GM12878 (cell line): Measurements from ENCODE around the gene MIGA2. TPM values are rescaled to one million over a fixed set of nuclear protein-coding genes. Genes with fewer than 3 reads are reported as not detected.

ENCODE experiments used
- ATAC-seq: fragments of 200-7000 bp; cut with Tn5 transposase; 3 replicates; pipeline ENCODE4 v1.9.1; 2020; ENCODE audit warnings: mild to moderate bottlenecking, moderate library complexity
- BruUV-seq: library from RNA; stranded (reverse); fragments of 400-500 nt; replicated peaks from 2 replicates; lab custom pipeline; 2021; lab: Mats Ljungman, UMichigan
- CTCF ChIA-PET: fragments of 300-600 bp; sonication (Branson Sonifier 250); formaldehyde crosslinking; extraction: SDS; loops from one replicate; lab custom pipeline; 2021; ENCODE audit warnings: inconsistent platforms; lab: Yijun Ruan, JAX
- POLR2A ChIA-PET: fragments of 350-600 bp; formaldehyde crosslinking; extraction: SDS; loops from one replicate; lab custom pipeline; 2021; ENCODE audit warnings: inconsistent platforms; lab: Charles Lee
- RAD21 ChIA-PET: fragments of 300-600 bp; sonication (Branson Sonifier 250); formaldehyde crosslinking; loops from one replicate; lab custom pipeline; 2023; ENCODE audit warnings: antibody characterized with exemption; ENCODE audit not compliant: unreplicated experiment; lab: Charles Lee
- SMC1A ChIA-PET: fragments of 300-600 bp; sonication (Branson Sonifier 250); formaldehyde crosslinking; loops from one replicate; lab custom pipeline; 2023; ENCODE audit not compliant: unreplicated experiment, uncharacterized antibody; lab: Charles Lee
- DNase-seq: peaks from one replicate; pipeline ENCODE4 v3.0.0-alpha.2; 2011; ENCODE audit warnings: low read depth, low spot score
- FAIRE-seq: peaks from 3 replicates; lab custom pipeline; 2011; peaks lifted over from hg19 to GRCh38; lab: Jason Lieb, UNC
- H2AFZ ChIP-seq: 2 replicates; pipeline ENCODE4 v1.6.0; 2011; ENCODE audit warnings: low read depth, low read length, control low read depth; ENCODE audit not compliant: control insufficient read depth
- H3K27ac ChIP-seq: 2 replicates; pipeline ENCODE4 v1.5.1; 2011; ENCODE audit warnings: control low read depth; ENCODE audit not compliant: control insufficient read depth, insufficient read depth
- H3K27me3 ChIP-seq, 2 experiments: replicated peaks in 1 of 2; 2 replicates each; pipeline versions ENCODE4 v1.6.0 to v1.6.1; 2011; ENCODE audit warnings: low read length in 1 of 2; ENCODE audit not compliant: control insufficient read depth in 2 of 2, insufficient read depth in 2 of 2
- H3K36me3 ChIP-seq, 2 experiments: 2 replicates each; pipeline ENCODE4 v1.5.1; 2011; ENCODE audit warnings: low read length in 1 of 2; ENCODE audit not compliant: control insufficient read depth in 2 of 2, insufficient read depth in 2 of 2
- H3K4me1 ChIP-seq: 2 replicates; pipeline ENCODE4 v1.6.1; 2011; ENCODE audit warnings: mild to moderate bottlenecking, low read length, moderate library complexity, mixed read lengths; ENCODE audit not compliant: control insufficient read depth, insufficient read depth
- H3K4me2 ChIP-seq: 2 replicates; pipeline ENCODE4 v1.6.0; 2011; ENCODE audit warnings: control low read depth; ENCODE audit not compliant: control insufficient read depth, insufficient read depth
- H3K4me3 ChIP-seq: fragments of 200-600 bp; sonication (generic); 2 replicates; pipeline ENCODE4 v1.5.1; 2016
- H3K79me2 ChIP-seq: 2 replicates; pipeline ENCODE4 v1.6.0; 2011; ENCODE audit warnings: low read length; ENCODE audit not compliant: control insufficient read depth, insufficient read depth
- H3K9ac ChIP-seq: 2 replicates; pipeline ENCODE4 v1.8.0; 2011; ENCODE audit warnings: low read length, control low read depth, mixed read lengths; ENCODE audit not compliant: control insufficient read depth, insufficient read depth
- H3K9me3 ChIP-seq: replicated peaks from 3 replicates; pipeline ENCODE4 v1.5.1; 2011; ENCODE audit warnings: mild to moderate bottlenecking, low read length; ENCODE audit not compliant: control insufficient read depth, insufficient read depth
- H4K20me1 ChIP-seq: 2 replicates; pipeline ENCODE4 v1.6.0; 2011; ENCODE audit not compliant: control insufficient read depth, insufficient read depth
- CHD2 ChIP-seq: IDR thresholded peaks from 2 replicates; pipeline ENCODE4 v1.6.1; 2011; ENCODE audit warnings: low read depth, low read length, improper control_type of control experiment, borderline replicate concordance
- CHD4 ChIP-seq: fragments of 200-600 bp; sonication (generic); IDR thresholded peaks from 2 replicates; pipeline ENCODE4 v1.6.1; 2016; ENCODE audit warnings: mild to moderate bottlenecking
- ESRRA ChIP-seq: IDR thresholded peaks from 2 replicates; pipeline ENCODE4 v1.6.1; 2012; ENCODE audit warnings: mild to moderate bottlenecking, low read length, improper control_type of control experiment
- HDAC2 ChIP-seq: fragments of 200-600 bp; sonication (generic); IDR thresholded peaks from 2 replicates; pipeline ENCODE4 v1.6.1; 2017
- HDGF ChIP-seq: fragments of 450-650 bp; IDR thresholded peaks from 2 replicates; pipeline ENCODE4 v1.6.1; 2016; ENCODE audit warnings: antibody characterized with exemption
- SMC3 ChIP-seq: IDR thresholded peaks from 2 replicates; pipeline ENCODE4 v1.6.1; 2011; ENCODE audit warnings: low read length, improper control_type of control experiment, borderline replicate concordance
- SPI1 ChIP-seq: IDR thresholded peaks from 2 replicates; pipeline ENCODE4 v1.6.1; 2011; ENCODE audit warnings: low read depth, mild to moderate bottlenecking, low read length, moderate library complexity, borderline replicate concordance; ENCODE audit not compliant: insufficient read depth
- YY1 ChIP-seq: IDR thresholded peaks from 2 replicates; pipeline ENCODE4 v1.6.1; 2011; ENCODE audit warnings: low read depth, mild to moderate bottlenecking, low read length
- WGBS: methylation state at CpG from one replicate; pipeline ENCODE4 v1.1.6; 2016; ENCODE audit warnings: low lambda C conversion rate; ENCODE audit not compliant: insufficient replicate concordance, insufficient coverage; ENCODE audit errors: missing lambda C conversion rate; 5-methylcytosine and 5-hydroxymethylcytosine counted together
- in situ Hi-C: fragments of 300-500 bp; cut with MboI; formaldehyde crosslinking; loops from 9 replicates; pipeline ENCODE4 v1.14.3; 2018; ENCODE audit warnings: mixed read lengths
- intact Hi-C: fragments of 100-400 bp; cut with micrococcal nuclease; formaldehyde crosslinking; loops from one replicate; pipeline ENCODE4 v1.14.2; 2022; ENCODE audit not compliant: unreplicated experiment
- polyA plus RNA-seq, 11 experiments: library from polyadenylated mRNA; depleted of rRNA in 4 of 11; unstranded in 6 of 11; stranded (reverse) in 5 of 11; fragments of >200 nt; fragmentation: Nextera tagmentation in 4 of 11; fragmentation: Illumina TruSeq in 1 of 11; extraction: Ambion mirVana in 4 of 11; extraction: Trizol in 1 of 11; gene quantifications; 1 replicate in 1 of 11; 2 replicates in 10 of 11; pipeline versions ENCODE4 v1.2.1 to v1.2.3, GENCODE V29; 2011 to 2016; ENCODE audit warnings: inconsistent platforms in 2 of 11, missing spikeins in 2 of 11, low read depth in 1 of 11
- total RNA-seq, 4 experiments: library from RNA; depleted of rRNA in 3 of 4; stranded (reverse); fragments of >200 nt in 3 of 4; fragmentation: Illumina TruSeq in 1 of 4; extraction: Trizol in 1 of 4; gene quantifications; 2 replicates each; pipeline versions ENCODE4 v1.2.1 to v1.2.3, GENCODE V29; 2013 to 2021
- TF ChIP-seq, protein P1 (sequence below): fragments of 450-650 bp; IDR thresholded peaks from 2 replicates; pipeline ENCODE4 v1.6.1; 2016; ENCODE audit warnings: mild to moderate bottlenecking, moderate library complexity, borderline replicate concordance
- TF ChIP-seq, protein P2 (sequence below): fragments of 450-650 bp; IDR thresholded peaks from 2 replicates; pipeline ENCODE4 v1.6.1; 2017; ENCODE audit warnings: mild to moderate bottlenecking, moderate library complexity
- TF ChIP-seq, protein P3 (sequence below): fragments of 450-650 bp; IDR thresholded peaks from 2 replicates; pipeline ENCODE4 v1.6.1; 2017; ENCODE audit warnings: mild to moderate bottlenecking, low read depth, inconsistent platforms; ENCODE audit not compliant: poor library complexity, severe bottlenecking

Gene MIGA2
- total and polyA plus RNA-seq, 10 of the 15 experiments (the other 5 are each of a cell fraction or from before 2014, with no cell fraction given), result 0.14 to 31.0 (median 12.7) TPM

DNA sequence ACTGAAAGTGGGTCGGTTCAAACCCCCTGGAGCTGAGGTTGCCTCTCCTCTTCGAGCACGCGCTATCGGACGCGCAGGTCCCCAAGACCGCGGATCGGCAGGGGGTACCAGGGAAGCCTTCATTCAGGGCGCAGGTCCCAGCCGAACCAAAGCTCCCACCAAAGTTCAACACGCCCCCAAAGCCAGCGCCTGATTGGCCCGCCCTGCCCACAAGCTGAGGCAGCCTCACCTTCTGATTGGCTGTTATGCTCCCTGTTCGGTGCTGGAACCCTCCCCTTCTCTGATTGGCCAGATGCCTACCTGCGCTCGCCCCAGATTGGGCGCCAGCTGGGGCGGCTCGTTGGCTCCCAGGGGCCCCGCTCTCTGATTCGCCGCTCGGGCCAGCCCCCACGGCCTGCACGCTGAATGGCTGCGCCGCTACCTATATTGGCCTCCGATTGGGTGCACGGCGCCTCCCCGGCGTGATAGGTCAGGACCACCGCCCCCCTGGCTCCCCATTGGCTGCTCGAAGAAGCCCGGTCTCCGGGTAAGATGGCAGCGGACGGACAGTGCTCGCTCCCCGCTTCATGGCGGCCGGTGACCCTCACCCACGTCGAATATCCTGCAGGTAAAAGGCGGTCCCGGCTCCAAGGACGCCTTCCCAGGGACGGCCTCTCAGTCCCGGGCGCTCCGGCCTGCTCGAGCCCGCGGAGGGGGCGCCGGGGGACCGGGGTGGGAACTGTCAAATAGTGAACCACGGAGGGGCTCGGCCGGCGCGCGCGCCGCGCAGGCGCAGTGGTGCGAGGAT is 44.4 kb downstream of the MIGA2 start, which contains the start of gene DOLPP1:
TSS of gene DOLPP1 (plus strand) at position 511 of the 787 bp plus-strand sequence. CDS start at position 532, 21 bp downstream.
- Histone ChIP-seq H3K9me3 (no peaks in the 10 kb centered on the region), H4K20me1 (no peaks in the 10 kb centered on the region), H3K4me3 (peak within 1 kb of the TSS; percentile 93), H3K4me1 (peaks cover 12% of the 10 kb centered on the region), H3K36me3 (peaks cover 0 to 10% of the 10 kb centered on the region in 2 experiments; a peak in 3 of 4 replicates), H3K9ac (peak within 1 kb of the TSS; percentile 83), H3K27ac (peak within 1 kb of the TSS; percentile 54), H3K4me2 (peak within 1 kb of the TSS; percentile 99), H2AFZ (peak within 1 kb of the TSS; percentile 98), H3K79me2 (peaks cover 17% of the 10 kb centered on the region), H3K27me3 (no peaks in the 10 kb centered on the region)
- ChIA-PET POLR2A (interaction anchor here (0.6 to 1.6 kb wide), 9 partner anchors 41 to 1795 kb away, joined by 3 to 6 read pairs (median 3); partner anchors contain the start of genes DOLK, MIGA2, NUP188 and SH3GLB2), CTCF (interaction anchor here (0.8 to 1.9 kb wide), 7 partner anchors 22 to 543 kb away, joined by 3 to 5 read pairs (median 3); partner anchors contain the start of gene SH3GLB2), RAD21 (interaction anchor here (0.6 to 1.7 kb wide), 7 partner anchors 45 to 544 kb away, joined by 3 to 5 read pairs (median 4); partner anchors contain the start of gene MIGA2), SMC1A (interaction anchor here (1.1 kb wide), 1 partner anchor 51 kb away, joined by 4 read pairs; no protein-coding TSS in a partner anchor)
- in situ Hi-C loops, result no loop called here
- FAIRE-seq (peak; percentile 100), ATAC-seq (peak; percentile 98), DNase-seq (peak; percentile 96)
- WGBS, result 1% methylated on average over 65 of the region's 70 CpGs
- intact Hi-C loops, result loop anchor here (2.0 kb wide), 1 partner anchor 30 kb away; the partner anchor contains the start of genes CRAT and PTPA
- BruUV-seq, result no TSS peak
- peak; percentile 97 for TF ChIP-seq CHD2
- 0 out of 2 replicates have a peak, but pooled peaks have one; percentile 54 for TF ChIP-seq ESRRA
- 0 out of 2 replicates have a peak, but pooled peaks have one; percentile 18 for TF ChIP-seq HDAC2
- TF ChIP-seq SPI1, result no peak
- peak; percentile 97 for TF ChIP-seq YY1
- TF ChIP-seq SMC3, result 0 out of 2 replicates have a peak, but pooled peaks have one; percentile 4
- TF ChIP-seq, protein P1, sequence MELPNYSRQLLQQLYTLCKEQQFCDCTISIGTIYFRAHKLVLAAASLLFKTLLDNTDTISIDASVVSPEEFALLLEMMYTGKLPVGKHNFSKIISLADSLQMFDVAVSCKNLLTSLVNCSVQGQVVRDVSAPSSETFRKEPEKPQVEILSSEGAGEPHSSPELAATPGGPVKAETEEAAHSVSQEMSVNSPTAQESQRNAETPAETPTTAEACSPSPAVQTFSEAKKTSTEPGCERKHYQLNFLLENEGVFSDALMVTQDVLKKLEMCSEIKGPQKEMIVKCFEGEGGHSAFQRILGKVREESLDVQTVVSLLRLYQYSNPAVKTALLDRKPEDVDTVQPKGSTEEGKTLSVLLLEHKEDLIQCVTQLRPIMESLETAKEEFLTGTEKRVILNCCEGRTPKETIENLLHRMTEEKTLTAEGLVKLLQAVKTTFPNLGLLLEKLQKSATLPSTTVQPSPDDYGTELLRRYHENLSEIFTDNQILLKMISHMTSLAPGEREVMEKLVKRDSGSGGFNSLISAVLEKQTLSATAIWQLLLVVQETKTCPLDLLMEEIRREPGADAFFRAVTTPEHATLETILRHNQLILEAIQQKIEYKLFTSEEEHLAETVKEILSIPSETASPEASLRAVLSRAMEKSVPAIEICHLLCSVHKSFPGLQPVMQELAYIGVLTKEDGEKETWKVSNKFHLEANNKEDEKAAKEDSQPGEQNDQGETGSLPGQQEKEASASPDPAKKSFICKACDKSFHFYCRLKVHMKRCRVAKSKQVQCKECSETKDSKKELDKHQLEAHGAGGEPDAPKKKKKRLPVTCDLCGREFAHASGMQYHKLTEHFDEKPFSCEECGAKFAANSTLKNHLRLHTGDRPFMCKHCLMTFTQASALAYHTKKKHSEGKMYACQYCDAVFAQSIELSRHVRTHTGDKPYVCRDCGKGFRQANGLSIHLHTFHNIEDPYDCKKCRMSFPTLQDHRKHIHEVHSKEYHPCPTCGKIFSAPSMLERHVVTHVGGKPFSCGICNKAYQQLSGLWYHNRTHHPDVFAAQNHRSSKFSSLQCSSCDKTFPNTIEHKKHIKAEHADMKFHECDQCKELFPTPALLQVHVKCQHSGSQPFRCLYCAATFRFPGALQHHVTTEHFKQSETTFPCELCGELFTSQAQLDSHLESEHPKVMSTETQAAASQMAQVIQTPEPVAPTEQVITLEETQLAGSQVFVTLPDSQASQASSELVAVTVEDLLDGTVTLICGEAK, result peak; percentile 64; the same call in 1 of the 2 replicates
- peak; percentile 94 for TF ChIP-seq HDGF
- no peak for TF ChIP-seq CHD4
- TF ChIP-seq, protein P2, sequence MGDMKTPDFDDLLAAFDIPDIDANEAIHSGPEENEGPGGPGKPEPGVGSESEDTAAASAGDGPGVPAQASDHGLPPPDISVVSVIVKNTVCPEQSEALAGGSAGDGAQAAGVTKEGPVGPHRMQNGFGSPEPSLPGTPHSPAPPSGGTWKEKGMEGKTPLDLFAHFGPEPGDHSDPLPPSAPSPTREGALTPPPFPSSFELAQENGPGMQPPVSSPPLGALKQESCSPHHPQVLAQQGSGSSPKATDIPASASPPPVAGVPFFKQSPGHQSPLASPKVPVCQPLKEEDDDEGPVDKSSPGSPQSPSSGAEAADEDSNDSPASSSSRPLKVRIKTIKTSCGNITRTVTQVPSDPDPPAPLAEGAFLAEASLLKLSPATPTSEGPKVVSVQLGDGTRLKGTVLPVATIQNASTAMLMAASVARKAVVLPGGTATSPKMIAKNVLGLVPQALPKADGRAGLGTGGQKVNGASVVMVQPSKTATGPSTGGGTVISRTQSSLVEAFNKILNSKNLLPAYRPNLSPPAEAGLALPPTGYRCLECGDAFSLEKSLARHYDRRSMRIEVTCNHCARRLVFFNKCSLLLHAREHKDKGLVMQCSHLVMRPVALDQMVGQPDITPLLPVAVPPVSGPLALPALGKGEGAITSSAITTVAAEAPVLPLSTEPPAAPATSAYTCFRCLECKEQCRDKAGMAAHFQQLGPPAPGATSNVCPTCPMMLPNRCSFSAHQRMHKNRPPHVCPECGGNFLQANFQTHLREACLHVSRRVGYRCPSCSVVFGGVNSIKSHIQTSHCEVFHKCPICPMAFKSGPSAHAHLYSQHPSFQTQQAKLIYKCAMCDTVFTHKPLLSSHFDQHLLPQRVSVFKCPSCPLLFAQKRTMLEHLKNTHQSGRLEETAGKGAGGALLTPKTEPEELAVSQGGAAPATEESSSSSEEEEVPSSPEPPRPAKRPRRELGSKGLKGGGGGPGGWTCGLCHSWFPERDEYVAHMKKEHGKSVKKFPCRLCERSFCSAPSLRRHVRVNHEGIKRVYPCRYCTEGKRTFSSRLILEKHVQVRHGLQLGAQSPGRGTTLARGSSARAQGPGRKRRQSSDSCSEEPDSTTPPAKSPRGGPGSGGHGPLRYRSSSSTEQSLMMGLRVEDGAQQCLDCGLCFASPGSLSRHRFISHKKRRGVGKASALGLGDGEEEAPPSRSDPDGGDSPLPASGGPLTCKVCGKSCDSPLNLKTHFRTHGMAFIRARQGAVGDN, result 0 out of 2 replicates have a peak, but pooled peaks have one; percentile 10
- TF ChIP-seq, protein P3, sequence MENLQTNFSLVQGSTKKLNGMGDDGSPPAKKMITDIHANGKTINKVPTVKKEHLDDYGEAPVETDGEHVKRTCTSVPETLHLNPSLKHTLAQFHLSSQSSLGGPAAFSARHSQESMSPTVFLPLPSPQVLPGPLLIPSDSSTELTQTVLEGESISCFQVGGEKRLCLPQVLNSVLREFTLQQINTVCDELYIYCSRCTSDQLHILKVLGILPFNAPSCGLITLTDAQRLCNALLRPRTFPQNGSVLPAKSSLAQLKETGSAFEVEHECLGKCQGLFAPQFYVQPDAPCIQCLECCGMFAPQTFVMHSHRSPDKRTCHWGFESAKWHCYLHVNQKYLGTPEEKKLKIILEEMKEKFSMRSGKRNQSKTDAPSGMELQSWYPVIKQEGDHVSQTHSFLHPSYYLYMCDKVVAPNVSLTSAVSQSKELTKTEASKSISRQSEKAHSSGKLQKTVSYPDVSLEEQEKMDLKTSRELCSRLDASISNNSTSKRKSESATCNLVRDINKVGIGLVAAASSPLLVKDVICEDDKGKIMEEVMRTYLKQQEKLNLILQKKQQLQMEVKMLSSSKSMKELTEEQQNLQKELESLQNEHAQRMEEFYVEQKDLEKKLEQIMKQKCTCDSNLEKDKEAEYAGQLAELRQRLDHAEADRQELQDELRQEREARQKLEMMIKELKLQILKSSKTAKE, result peak; percentile 74
